Adrenal gland (tissue), 12 donors: ENCODE results near the gene RPL26. TPM values are rescaled to one million over a fixed set of nuclear protein-coding genes. Genes with fewer than 3 reads are reported as not detected.

Source experiments
- DNase-seq, 7 donors: peaks; one replicate each; pipeline ENCODE4 v3.0.0-alpha.2; 2019 to 2020
- H3K27ac ChIP-seq, 5 donors: fragments of 200-600 bp; sonication (generic) in 4 of 5; 1 replicate in 3 of 5; 2 replicates in 2 of 5; pipeline versions ENCODE4 v1.5.1 to v1.8.0; 2016 to 2020; ENCODE audit warnings: mild to moderate bottlenecking in 1 of 5
- H3K27me3 ChIP-seq: fragments of 200-600 bp; 2 replicates; pipeline ENCODE4 v1.8.0; 2021
- H3K36me3 ChIP-seq, 2 donors: fragments of 200-600 bp; replicated peaks in 1 of 2; 1 replicate in 1 of 2; 2 replicates in 1 of 2; pipeline versions ENCODE4 v1.5.1 to v1.8.0; 2018 to 2022
- H3K4me1 ChIP-seq, 2 donors: fragments of 200-600 bp; replicated peaks in 1 of 2; 1 replicate in 1 of 2; 2 replicates in 1 of 2; pipeline versions ENCODE4 v1.5.1 to v1.8.0; 2018 to 2021
- H3K4me3 ChIP-seq, 4 donors: fragments of 200-600 bp; sonication (generic) in 3 of 4; one replicate each; pipeline ENCODE4 v1.5.1; 2016 to 2018
- H3K9me3 ChIP-seq, 3 donors: fragments of 200-600 bp; sonication (generic) in 1 of 3; replicated peaks in 1 of 3; 1 replicate in 2 of 3; 2 replicates in 1 of 3; pipeline versions ENCODE4 v1.5.1 to v1.8.0; 2016 to 2021
- POLR2A ChIP-seq, 2 donors: fragments of 450-650 bp; IDR thresholded peaks; one replicate each; pipeline ENCODE4 v1.6.1; 2017; ENCODE audit warnings: antibody characterized with exemption in 2 of 2, mild to moderate bottlenecking in 2 of 2, moderate library complexity in 1 of 2
- WGBS, 4 donors: extraction: QIAGEN DNeasy Blood & Tissue Kit in 2 of 4; methylation state at CpG; one replicate each; pipeline versions ENCODE4 v1.1.5 to v1.1.7; 2013 to 2017; 5-methylcytosine and 5-hydroxymethylcytosine counted together
- intact Hi-C, 2 donors: fragments of 100-400 bp; cut with DNase I; formaldehyde crosslinking; loops; one replicate each; pipeline versions ENCODE4 v1.14.1 to v1.15.0; 2022 to 2023
- polyA plus RNA-seq, 3 donors: library from polyadenylated mRNA; stranded (reverse); fragments of 200-250 nt in 2 of 3; fragments of 350-450 nt in 1 of 3; fragmentation: Illumina TruSeq in 1 of 3; extraction: RNeasy Lipid Tissue Mini Kit (QIAGEN cat#74804) in 1 of 3; gene quantifications; one replicate each; pipeline ENCODE4 v1.2.3, GENCODE V29; 2013 to 2014
- total RNA-seq, 9 donors: library from RNA; depleted of rRNA in 4 of 9; stranded (reverse); fragments of >200 nt in 4 of 9; fragments of 120-200 nt in 1 of 9; fragmentation: NEBNext Ultra II Directional in 1 of 9; extraction: Animal tissue kit (Norgen Biotek cat#: 25700) in 1 of 9; gene quantifications; one replicate each; pipeline versions ENCODE4 v1.1.0 to v1.2.4, GENCODE V29; 2013 to 2023
- TF ChIP-seq, protein P1 (sequence below), 6 experiments: fragments of 450-650 bp in 4 of 6; fragments of 200-600 bp in 2 of 6; sonication (generic) in 1 of 6; IDR thresholded peaks; 1 replicate in 5 of 6; 2 replicates in 1 of 6; pipeline versions ENCODE4 v1.5.1 to v1.8.0; 2016 to 2021; ENCODE audit warnings: antibody characterized with exemption in 6 of 6, mild to moderate bottlenecking in 2 of 6, moderate library complexity in 1 of 6
- donor health status: healthy with polysubstance abuse.
- donor health status: Bipolar disorder and iron deficiency.
- donor health status: DM: yes; HTN: yes; CAD: no.
- donor health status: DM: no; HTN: no; CAD: no.
- donor health status: DM: no; HTN: no; CAD: no.
- donor health status: DM: yes; HTN: yes; CAD: no.

Gene RPL26
- total and polyA plus RNA-seq, 12 donors, result 1,250 to 3,973 (median 1,971) TPM

DNA sequence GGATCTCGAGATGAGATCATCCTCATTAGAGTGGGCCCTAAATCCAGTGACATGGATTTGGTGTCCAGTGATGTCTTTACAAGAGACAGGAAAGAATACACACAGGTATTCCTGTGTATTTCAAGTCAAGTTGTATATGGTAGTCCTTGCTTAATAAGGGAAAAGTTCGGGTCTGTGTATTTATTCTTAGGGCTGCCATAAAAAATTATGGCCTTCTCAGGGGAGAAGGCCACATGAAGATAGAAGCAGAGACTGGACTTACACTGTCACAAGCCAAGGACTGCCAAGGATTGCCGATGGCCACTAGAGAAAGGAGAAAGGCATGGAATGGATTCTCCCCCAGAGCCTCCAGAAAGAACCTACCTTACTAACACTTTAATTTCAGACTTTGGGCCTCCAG, 14.8 kb downstream of the RPL26 start:
- WGBS, 4 donors, result 58 to 79% (median 70%) methylated on average over 3 of the region's 3 CpGs
- peaks cover 0 to 13% of the 10 kb centered on the region in 2 donors for H3K36me3 ChIP-seq
- no peak overlapping the region for H3K4me3 ChIP-seq
- H3K27me3 ChIP-seq, result no peaks in the 10 kb centered on the region
- TF ChIP-seq, protein P1, sequence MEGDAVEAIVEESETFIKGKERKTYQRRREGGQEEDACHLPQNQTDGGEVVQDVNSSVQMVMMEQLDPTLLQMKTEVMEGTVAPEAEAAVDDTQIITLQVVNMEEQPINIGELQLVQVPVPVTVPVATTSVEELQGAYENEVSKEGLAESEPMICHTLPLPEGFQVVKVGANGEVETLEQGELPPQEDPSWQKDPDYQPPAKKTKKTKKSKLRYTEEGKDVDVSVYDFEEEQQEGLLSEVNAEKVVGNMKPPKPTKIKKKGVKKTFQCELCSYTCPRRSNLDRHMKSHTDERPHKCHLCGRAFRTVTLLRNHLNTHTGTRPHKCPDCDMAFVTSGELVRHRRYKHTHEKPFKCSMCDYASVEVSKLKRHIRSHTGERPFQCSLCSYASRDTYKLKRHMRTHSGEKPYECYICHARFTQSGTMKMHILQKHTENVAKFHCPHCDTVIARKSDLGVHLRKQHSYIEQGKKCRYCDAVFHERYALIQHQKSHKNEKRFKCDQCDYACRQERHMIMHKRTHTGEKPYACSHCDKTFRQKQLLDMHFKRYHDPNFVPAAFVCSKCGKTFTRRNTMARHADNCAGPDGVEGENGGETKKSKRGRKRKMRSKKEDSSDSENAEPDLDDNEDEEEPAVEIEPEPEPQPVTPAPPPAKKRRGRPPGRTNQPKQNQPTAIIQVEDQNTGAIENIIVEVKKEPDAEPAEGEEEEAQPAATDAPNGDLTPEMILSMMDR (IDR thresholded peaks at IDR 0.05), result no peak
- no peak for TF ChIP-seq POLR2A (IDR thresholded peaks at IDR 0.05)
- H3K27ac ChIP-seq, result no peak overlapping the region
- peaks cover 4 to 5% of the 10 kb centered on the region in 2 donors for H3K4me1 ChIP-seq
- no peaks in the 10 kb centered on the region for H3K9me3 ChIP-seq
- no peak for DNase-seq
- intact Hi-C loops, result no loop called here

DNA sequence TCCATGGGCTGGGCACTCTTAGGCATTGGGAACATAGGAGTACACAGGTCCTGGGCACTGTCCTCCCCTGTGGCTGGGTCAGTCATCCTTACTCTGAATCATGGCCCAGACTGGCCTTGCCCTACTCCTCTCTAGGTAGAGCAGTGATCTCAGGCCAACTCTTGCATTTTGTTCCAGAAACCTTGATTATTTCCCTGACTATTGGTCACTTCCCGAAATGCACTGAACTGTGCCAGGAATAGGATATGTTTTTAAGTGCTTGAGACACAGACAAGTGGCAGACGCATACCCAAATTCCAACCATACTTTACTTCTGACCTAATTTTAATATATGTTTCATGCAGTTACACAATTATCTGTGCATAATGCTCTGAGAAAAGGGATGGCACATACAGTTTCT, 16.8 kb downstream of the RPL26 start:
- Histone ChIP-seq H3K27ac (peak overlapping the region in 4 of 5 donors; percentile 15 to 79 (median 65)), H3K4me3 (no peak overlapping the region), H3K27me3 (no peaks in the 10 kb centered on the region), H3K9me3 (no peaks in the 10 kb centered on the region), H3K4me1 (peaks cover 4 to 5% of the 10 kb centered on the region in 2 donors), H3K36me3 (peaks cover 0 to 13% of the 10 kb centered on the region in 2 donors)
- intact Hi-C loops, result no loop called here
- 32 to 40% (median 35%) methylated on average over 2 of the region's 2 CpGs for WGBS, 4 donors
- TF ChIP-seq, protein P1 (IDR thresholded peaks at IDR 0.05), result no peak
- TF ChIP-seq POLR2A (IDR thresholded peaks at IDR 0.05), result no peak
- DNase-seq, result peak; percentile 60 to 92 (median 85)

DNA sequence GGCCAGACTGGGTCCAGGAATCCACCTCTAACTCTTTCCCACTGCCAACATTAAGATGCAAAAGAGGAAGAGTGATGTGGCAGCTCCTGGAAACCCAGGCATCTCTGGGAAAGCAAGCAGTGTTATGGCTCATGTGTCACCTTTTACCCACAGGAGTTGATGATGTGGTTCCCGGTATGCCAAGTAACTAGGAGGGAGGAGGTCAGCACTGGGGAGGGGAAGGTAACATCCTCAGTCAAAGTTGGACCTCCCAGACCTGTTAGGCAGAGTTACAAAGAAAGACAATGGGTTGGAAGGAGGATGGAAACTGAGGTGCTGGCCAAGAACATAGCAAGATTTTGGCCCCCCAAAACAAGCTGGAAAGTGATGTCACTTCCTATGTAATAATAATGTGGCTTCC, 17.9 kb downstream of the RPL26 start:
- Histone ChIP-seq H3K4me1 (peaks cover 4 to 5% of the 10 kb centered on the region in 2 donors), H3K9me3 (no peaks in the 10 kb centered on the region), H3K27ac (peak overlapping the region in 2 of 5 donors; percentile 3 to 60), H3K36me3 (peaks cover 0 to 13% of the 10 kb centered on the region in 2 donors), H3K4me3 (no peak overlapping the region), H3K27me3 (no peaks in the 10 kb centered on the region)
- 62 to 76% (median 71%) methylated on average over 1 of the region's 1 CpG for WGBS, 4 donors
- intact Hi-C loops, result no loop called here
- TF ChIP-seq, protein P1 (IDR thresholded peaks at IDR 0.05), result no peak
- no peak for TF ChIP-seq POLR2A (IDR thresholded peaks at IDR 0.05)
- peak in 1 of 7 donors; percentile 41 for DNase-seq

DNA sequence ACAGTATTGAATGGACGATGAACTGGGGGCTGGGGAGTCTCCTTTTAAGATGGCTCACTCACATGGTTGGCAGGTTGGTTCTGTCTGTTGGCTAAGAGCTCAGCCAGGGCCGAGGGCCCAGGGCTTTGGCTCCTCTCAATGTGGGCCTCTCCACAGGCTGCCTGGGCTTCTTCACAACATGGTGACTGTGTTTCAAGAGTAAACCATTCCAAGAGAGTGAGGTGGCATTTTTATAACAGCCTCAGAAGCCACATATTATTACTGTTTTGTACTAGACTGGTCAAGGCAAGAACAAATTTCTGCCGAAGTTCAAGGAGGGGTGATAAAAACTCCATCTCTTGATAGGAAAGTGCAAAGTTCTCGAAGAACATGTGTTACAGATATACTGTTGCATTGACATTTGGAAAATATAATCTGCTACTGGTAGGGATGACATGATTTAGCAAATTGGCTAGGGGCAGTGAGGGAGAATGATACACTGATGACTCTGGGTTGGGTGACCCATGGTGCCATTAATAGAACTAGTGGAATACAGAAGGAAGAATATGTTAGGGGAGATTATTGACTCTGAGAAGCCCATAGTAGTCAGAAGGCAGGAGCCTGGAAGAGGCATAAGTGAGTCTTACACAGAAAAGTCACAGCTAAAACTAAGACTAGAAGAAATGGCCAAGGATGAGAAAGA, 20.2 kb downstream of the RPL26 start:
- Histone ChIP-seq H3K27ac (no peak overlapping the region), H3K9me3 (no peaks in the 10 kb centered on the region), H3K4me1 (peaks cover 4 to 5% of the 10 kb centered on the region in 2 donors), H3K36me3 (no peaks in the 10 kb centered on the region), H3K27me3 (no peaks in the 10 kb centered on the region), H3K4me3 (no peak overlapping the region)
- no peak for DNase-seq
- TF ChIP-seq POLR2A (IDR thresholded peaks at IDR 0.05), result no peak
- TF ChIP-seq, protein P1 (IDR thresholded peaks at IDR 0.05), result no peak
- 81 to 93% (median 91%) methylated on average over 3 to 4 of the region's 4 CpGs for WGBS, 4 donors
- intact Hi-C loops, result no loop called here
